Measurements from ENCODE around the gene POLR2F. TPM values are rescaled to one million over a fixed set of nuclear protein-coding genes. Genes with fewer than 3 reads are reported as not detected.
"Not testable (repeated sequence)": the region's sequence is repeated elsewhere in the genome, so short reads cannot be mapped to it uniquely, and the experiment has no call there.

POLR2F gene
- total RNA-seq, 2 donors from 2014 or later: 48.1 to 95.1 TPM

DNA sequence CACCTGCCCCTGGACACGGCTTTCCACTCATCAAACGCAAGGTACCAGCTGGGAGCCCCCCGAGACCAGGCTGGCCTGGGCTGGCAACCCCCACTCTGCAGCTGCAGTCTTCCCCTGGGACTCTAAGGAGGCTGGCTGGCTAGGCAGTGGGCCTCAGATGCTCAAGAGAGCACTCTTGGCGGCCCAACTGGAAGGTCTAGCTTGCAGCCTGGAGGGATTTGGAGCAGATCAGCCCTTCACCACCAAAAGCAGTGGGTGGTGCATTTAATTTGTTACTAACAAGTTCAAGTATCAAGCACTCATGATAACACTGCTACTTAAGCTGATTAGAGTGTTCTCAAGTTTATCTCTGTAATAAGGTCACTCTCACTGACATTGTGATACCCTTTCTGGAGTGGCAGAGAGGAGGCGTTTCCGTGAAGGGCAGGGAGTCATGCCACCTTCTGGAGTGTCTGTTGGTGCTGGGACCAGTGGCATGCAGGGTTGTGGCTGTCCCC, 21.6 kb upstream of the POLR2F start:
- ATAC-seq (replicated peaks): no peak
- H3K9me3 Mint-ChIP-seq: no peaks in the 10 kb centered on the region
- no peak overlapping the region for H3K4me3 Mint-ChIP-seq
- H3K27ac Mint-ChIP-seq: peak overlapping the region; percentile 20
- peaks cover 4% of the 10 kb centered on the region for H3K4me1 Mint-ChIP-seq
- peaks cover 12% of the 10 kb centered on the region for H3K36me3 Mint-ChIP-seq (ENCODE audit: low read depth)
- no peaks in the 10 kb centered on the region for H3K27me3 Mint-ChIP-seq

- H3K27me3 Mint-ChIP-seq: no peaks in the 10 kb centered on the region
- no peak overlapping the region for H3K27ac Mint-ChIP-seq
- H3K36me3 Mint-ChIP-seq (ENCODE audit: low read depth): peaks cover 13% of the 10 kb centered on the region
- no peak overlapping the region for H3K4me3 Mint-ChIP-seq
- ATAC-seq (replicated peaks): no peak
- peaks cover 4% of the 10 kb centered on the region for H3K4me1 Mint-ChIP-seq
- H3K9me3 Mint-ChIP-seq: no peaks in the 10 kb centered on the region
These were observed 21.1 kb upstream of the POLR2F start for GRCh38 chr22:37932401-37932800.

DNA sequence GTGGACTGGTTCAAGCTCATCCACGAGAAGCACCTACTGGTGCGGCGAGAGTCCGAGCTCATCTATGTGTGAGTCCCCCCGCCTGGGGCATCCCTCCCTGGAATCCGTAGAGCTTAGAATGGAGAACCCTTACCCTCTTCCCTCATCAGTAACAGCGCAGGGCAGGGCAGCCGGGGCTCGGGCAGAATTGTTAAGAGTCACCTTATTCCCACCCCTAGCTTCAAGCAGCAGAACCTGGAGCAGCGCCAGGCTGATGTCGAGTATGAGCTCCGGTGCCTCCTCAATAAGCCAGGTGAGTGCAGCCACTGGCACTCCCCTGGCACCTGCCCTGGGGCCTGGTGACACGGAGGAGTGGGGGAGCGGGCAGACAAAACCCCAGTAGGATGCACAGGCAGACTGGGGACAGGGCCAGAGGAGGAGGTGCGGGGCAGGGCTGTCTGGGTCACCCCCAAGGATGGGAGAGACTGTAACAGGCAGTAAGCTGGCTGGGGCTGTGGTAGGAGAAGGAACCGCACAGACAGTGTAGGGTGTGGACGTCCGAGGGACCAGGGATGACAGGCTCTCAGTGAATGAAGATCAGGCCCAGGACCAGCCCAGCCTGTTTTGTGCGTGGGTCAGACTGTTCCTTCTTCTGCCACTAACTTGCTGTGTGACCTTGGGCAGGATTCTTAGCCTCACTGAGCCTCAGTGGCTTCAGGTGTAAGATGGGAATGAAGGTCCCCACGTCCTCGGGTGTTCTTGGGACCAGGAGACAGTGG, 20.5 kb upstream of the POLR2F start:
- ATAC-seq (replicated peaks): no peak

GRCh38 chr22:37933711-37934376, 19.7 kb upstream of the POLR2F start:
- peaks cover 4% of the 10 kb centered on the region for H3K4me1 Mint-ChIP-seq

More for the DNA sequence above, 20.5 kb upstream of the POLR2F start:
- no peak overlapping the region for H3K27ac Mint-ChIP-seq
- no peaks in the 10 kb centered on the region for H3K27me3 Mint-ChIP-seq
- peaks cover 4% of the 10 kb centered on the region for H3K4me1 Mint-ChIP-seq
- no peaks in the 10 kb centered on the region for H3K9me3 Mint-ChIP-seq
- H3K4me3 Mint-ChIP-seq: no peak overlapping the region
- H3K36me3 Mint-ChIP-seq (ENCODE audit: low read depth): peaks cover 17% of the 10 kb centered on the region

DNA sequence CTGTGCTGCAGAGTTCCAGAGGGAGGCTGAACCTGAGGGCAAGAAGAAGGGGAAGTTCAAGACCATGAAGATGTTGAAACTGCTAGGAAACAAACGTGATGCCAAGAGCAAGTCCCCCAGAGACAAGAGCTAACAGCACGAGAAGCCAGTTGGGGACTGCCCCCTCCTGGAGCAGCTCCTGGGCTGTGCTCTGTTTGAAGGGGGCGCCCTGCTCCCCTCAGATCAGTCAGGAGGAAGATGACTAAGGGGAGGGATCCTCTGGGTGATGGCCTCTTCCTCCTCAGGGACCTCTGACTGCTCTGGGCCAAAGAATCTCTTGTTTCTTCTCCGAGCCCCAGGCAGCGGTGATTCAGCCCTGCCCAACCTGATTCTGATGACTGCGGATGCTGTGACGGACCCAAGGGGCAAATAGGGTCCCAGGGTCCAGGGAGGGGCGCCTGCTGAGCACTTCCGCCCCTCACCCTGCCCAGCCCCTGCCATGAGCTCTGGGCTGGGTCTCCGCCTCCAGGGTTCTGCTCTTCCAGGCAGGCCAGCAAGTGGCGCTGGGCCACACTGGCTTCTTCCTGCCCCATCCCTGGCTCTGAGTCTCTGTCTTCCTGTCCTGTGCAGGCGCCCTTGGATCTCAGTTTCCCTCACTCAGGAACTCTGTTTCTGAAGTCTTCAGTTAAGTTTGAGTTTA, 12.7 kb upstream of the POLR2F start:
- Mint-ChIP-seq H3K4me1 (no peaks in the 10 kb centered on the region), H3K36me3 (ENCODE audit: low read depth) (peaks cover 30% of the 10 kb centered on the region), H3K4me3 (no peak overlapping the region), H3K27me3 (no peaks in the 10 kb centered on the region), H3K27ac (no peak overlapping the region), H3K9me3 (no peaks in the 10 kb centered on the region)
- ATAC-seq (replicated peaks): no peak

More at GRCh38 chr22:37933711-37934376, 19.7 kb upstream of the POLR2F start:
- Mint-ChIP-seq H3K36me3 (ENCODE audit: low read depth) (peaks cover 10% of the 10 kb centered on the region), H3K4me3 (no peak overlapping the region), H3K27me3 (no peaks in the 10 kb centered on the region), H3K27ac (no peak overlapping the region), H3K9me3 (no peaks in the 10 kb centered on the region)
- peak; percentile 99 for ATAC-seq (replicated peaks)

DNA sequence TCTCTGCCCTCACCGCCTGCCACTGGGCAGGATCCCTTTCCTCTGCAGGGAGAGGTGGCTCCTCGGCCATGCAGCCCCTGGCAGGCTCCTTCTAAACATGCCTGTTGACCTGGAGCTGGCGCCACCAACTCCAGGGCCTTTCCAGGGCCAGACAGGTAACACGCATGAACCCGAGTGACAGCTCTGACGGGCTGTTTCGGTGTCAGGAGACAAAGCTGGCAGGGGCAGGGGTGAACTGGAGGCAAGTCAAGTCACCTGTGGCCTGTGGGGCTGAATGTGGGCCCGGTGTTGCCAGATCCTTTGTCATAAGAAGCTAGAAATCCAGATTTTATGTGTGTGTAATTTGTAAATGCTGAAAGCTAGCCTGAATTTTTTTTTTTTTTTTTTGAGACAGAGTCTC, 11.4 kb upstream of the POLR2F start:
- Mint-ChIP-seq H3K27me3 (no peaks in the 10 kb centered on the region), H3K36me3 (ENCODE audit: low read depth) (peaks cover 30% of the 10 kb centered on the region), H3K27ac (no peak overlapping the region), H3K9me3 (no peaks in the 10 kb centered on the region), H3K4me1 (no peaks in the 10 kb centered on the region), H3K4me3 (no peak overlapping the region)
- ATAC-seq (replicated peaks): no peak

DNA sequence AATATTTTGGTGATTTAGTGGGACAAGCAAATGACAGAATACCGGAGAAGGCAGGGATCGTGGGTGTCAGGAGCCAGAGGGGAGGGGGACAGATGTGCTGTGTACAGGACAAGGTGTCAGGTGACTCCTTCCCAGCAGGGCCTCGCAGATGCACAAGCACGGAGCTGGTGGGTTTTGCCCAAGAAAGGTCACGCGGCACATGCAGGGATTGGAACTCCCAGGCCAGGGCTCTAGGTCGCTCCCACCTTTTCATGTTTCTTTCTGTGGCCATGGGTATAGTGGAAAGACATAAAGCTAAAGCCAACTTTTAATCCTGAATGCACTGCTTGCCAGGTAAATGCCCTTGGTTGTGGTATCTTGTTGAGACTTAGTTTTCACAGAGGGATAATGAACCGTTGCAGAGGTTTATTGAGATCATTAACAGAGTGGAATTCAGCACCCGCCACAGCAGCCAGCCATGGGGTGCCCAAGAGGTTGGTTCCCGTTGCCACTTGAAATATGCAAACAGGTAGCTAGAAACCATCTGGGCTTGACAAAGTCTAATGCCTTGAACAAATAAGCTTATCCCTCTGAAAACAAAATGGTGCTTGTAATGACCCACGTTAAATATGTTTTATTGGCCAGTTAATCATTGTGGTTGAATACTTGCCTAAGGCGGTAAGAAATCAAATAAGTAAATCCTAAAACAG, 10.2 kb upstream of the POLR2F start:
- Mint-ChIP-seq H3K4me1 (no peaks in the 10 kb centered on the region), H3K4me3 (no peak overlapping the region), H3K36me3 (ENCODE audit: low read depth) (peaks cover 21% of the 10 kb centered on the region), H3K27me3 (no peaks in the 10 kb centered on the region), H3K9me3 (no peaks in the 10 kb centered on the region), H3K27ac (no peak overlapping the region)
- ATAC-seq (replicated peaks): no peak

DNA sequence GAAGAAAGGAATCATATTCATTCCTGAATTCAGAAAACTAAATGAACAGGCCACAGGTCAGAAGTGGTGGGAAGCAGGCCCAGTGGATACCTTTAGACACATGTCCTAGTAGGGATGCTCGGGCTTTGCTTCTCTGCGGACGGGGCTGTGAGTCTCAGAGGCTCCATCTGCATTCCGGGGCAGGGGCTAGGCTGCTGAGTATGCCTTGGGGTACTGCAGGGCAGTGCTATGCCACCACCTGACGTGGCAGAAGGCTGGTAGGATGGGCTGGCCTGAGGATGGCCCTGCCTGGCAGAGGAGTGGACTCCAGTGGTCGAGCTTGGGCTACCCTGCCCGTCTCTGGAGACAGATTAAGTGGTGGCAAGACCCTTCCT, 9.7 kb upstream of the POLR2F start:
- Mint-ChIP-seq H3K4me1 (no peaks in the 10 kb centered on the region), H3K9me3 (no peaks in the 10 kb centered on the region), H3K27me3 (no peaks in the 10 kb centered on the region), H3K4me3 (no peak overlapping the region), H3K36me3 (ENCODE audit: low read depth) (peaks cover 21% of the 10 kb centered on the region), H3K27ac (no peak overlapping the region)
- ATAC-seq (replicated peaks): no peak

- H3K4me1 Mint-ChIP-seq; H3K27me3 Mint-ChIP-seq; H3K27ac Mint-ChIP-seq; H3K9me3 Mint-ChIP-seq; ATAC-seq (replicated peaks); H3K4me3 Mint-ChIP-seq: not testable (repeated sequence)
- peaks cover 21% of the 10 kb centered on the region for H3K36me3 Mint-ChIP-seq (ENCODE audit: low read depth)
These were observed 9.1 kb upstream of the POLR2F start for GRCh38 chr22:37944423-37944822.

- not testable (repeated sequence) for H3K4me3 Mint-ChIP-seq; ATAC-seq (replicated peaks); H3K4me1 Mint-ChIP-seq; H3K27me3 Mint-ChIP-seq; H3K27ac Mint-ChIP-seq; H3K9me3 Mint-ChIP-seq; H3K36me3 Mint-ChIP-seq (ENCODE audit: low read depth)
These were observed 6.2 kb upstream of the POLR2F start for GRCh38 chr22:37947142-37947795.

- H3K9me3 Mint-ChIP-seq: no peaks in the 10 kb centered on the region
- ATAC-seq (replicated peaks): no peak
- H3K4me1 Mint-ChIP-seq: peaks cover 9% of the 10 kb centered on the region
- peaks cover 23% of the 10 kb centered on the region for H3K36me3 Mint-ChIP-seq (ENCODE audit: low read depth)
- H3K27ac Mint-ChIP-seq: no peak overlapping the region
- H3K4me3 Mint-ChIP-seq: no peak overlapping the region
- peaks cover 3% of the 10 kb centered on the region for H3K27me3 Mint-ChIP-seq
These were observed 2.2 kb upstream of the POLR2F start for GRCh38 chr22:37951305-37951704.

- H3K36me3 Mint-ChIP-seq (ENCODE audit: low read depth): peaks cover 36% of the 10 kb centered on the region
- not testable (repeated sequence) for ATAC-seq (replicated peaks); H3K9me3 Mint-ChIP-seq; H3K27me3 Mint-ChIP-seq
- peak overlapping the region; percentile 94 for H3K27ac Mint-ChIP-seq
- peaks cover 10% of the 10 kb centered on the region for H3K4me1 Mint-ChIP-seq
- peak overlapping the region; percentile 89 for H3K4me3 Mint-ChIP-seq
These were observed 870 bp upstream of the POLR2F start for GRCh38 chr22:37952629-37953028.

- Mint-ChIP-seq H3K27ac (peak overlapping the region; percentile 94), H3K9me3 (no peaks in the 10 kb centered on the region), H3K4me1 (peaks cover 13% of the 10 kb centered on the region), H3K36me3 (ENCODE audit: low read depth) (peaks cover 40% of the 10 kb centered on the region), H3K4me3 (peak overlapping the region; percentile 89), H3K27me3 (peaks cover 3% of the 10 kb centered on the region)
- peak; percentile 58 for ATAC-seq (replicated peaks)
These were observed 450 bp upstream of the POLR2F start for GRCh38 chr22:37953062-37953436.

- H3K4me3 Mint-ChIP-seq: peak overlapping the region; percentile 89
- H3K27ac Mint-ChIP-seq: peak overlapping the region; percentile 94
- peaks cover 3% of the 10 kb centered on the region for H3K27me3 Mint-ChIP-seq
- no peaks in the 10 kb centered on the region for H3K9me3 Mint-ChIP-seq
- H3K36me3 Mint-ChIP-seq (ENCODE audit: low read depth): peaks cover 56% of the 10 kb centered on the region
- H3K4me1 Mint-ChIP-seq: peaks cover 13% of the 10 kb centered on the region
- no peak for ATAC-seq (replicated peaks)
These were observed 1.2 kb downstream of the POLR2F start for GRCh38 chr22:37954686-37955085.
